Measurements from ENCODE around the gene TBX10.
A peak's percentile ranks its signal among the peaks of the same experiment; 100 is the strongest.
"Not testable (repeated sequence)": the region's sequence is repeated elsewhere in the genome, so short reads cannot be mapped to it uniquely, and the experiment has no call there.

Gene TBX10

DNA sequence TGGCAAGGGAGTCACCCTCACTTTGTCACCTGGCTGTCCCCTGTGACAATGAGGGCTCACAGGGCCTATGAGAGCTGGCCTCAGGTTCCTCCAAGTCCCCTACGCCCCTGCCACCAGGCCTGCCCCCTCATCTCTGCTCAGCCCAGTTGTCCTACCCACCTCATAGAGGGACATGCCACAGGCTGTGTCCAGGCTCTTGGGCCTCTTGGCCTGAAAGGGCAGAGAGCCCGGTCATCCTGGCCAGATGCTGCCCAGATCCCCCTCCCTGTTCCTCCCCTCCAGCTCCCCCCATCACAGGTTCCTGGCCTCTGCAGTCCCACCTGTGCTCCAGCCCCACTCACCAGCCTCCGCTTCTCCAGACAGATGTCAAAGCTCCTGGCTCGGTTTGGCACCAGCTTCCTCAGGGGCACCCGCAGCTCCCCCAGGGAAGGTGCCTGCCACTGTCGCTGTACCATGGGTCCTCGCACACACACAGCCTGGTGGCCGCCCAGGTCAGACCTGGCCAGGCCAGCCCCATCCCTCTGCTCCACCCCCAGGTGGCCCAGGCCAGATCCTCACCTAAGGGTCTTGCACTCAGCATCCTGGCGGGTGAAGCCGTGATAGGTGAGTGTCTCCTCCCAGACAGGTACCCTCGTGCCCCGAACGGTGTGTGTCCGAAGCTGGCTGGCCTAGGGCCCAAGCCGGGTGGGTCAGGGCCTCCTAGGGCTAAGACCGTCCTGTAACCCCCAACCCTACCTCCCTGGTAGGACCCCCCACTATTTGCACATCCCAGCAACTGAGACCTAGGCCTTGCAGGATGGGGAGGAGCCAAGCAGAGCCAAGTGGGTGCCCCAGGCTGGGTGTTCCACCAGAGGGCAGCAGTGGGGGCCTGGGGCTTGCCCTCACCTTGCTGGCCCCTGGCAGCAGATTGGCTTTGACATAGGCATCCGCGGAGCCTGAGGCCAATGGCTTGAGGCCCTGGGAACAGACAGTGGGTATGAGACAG is 24.5 kb downstream of the TBX10 start:
- no peak for DNase-seq

DNA sequence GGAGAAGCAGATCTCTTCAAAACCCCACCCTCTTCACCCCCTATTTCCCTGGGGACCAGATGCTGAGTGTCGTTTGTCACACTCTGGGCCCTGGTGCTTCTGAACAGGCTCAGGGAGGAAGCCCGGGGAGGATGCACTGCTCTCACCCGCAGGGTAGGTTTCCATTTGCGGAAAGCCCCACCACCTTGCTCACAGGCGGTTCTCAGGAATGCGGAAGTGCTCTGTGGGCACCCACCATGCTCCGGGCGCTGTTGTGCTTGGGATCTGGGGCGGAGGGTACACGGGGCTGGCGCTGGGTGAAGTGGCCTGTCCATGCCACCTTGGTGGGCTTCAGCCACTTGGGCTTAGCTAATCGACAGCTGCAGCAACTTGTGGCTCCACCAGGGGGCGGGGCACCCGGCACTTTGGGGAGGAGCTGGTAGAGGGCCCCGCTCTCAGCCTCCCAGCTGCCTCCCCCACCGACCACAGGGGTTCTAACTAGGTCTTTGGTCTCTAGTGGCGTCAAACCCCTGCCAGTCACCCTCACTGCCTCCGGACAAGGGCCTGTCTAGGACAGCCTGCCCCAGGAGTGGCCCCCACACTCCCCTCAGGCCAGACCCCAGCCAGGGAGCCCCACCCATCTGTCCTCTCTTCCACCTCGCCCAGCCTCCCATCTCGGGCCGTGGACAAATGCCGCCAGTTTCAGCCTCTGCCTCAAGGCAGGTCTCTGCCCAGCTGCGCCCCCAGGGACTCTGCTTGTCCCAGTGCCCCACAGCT is 25.4 kb downstream of the TBX10 start:
- no peak for DNase-seq

DNA sequence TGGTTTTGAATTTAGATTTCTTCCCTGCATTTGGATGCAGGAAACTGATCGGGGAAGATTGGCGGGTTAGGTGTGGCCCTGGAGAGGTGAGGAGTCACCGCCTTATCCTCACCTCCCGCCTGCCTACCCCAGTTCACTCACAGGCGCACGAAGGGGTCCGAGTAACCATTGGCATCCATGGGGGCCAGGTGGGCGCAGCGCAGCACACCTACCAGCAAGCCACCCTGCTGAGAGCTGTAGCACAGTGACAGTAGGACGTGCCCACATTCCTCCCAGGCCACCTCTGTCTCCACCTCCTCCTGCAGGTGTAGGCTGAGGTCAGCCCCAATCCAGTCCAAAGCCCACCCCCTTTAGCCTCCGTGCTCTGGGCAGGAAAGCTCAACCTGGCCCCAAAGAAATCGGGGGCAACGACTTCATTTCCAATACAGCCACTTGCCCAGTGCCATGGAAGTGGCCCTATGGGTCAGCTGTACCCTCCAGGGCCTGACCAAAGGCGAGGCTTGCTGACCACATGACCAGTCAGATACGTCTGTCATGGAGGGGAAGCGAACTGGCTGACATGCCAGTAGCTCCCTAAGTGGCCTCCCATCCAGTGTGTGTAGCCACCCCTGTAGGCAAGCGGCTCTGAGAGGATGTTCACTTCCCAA is 26.1 kb downstream of the TBX10 start:
- no peak for DNase-seq

DNA sequence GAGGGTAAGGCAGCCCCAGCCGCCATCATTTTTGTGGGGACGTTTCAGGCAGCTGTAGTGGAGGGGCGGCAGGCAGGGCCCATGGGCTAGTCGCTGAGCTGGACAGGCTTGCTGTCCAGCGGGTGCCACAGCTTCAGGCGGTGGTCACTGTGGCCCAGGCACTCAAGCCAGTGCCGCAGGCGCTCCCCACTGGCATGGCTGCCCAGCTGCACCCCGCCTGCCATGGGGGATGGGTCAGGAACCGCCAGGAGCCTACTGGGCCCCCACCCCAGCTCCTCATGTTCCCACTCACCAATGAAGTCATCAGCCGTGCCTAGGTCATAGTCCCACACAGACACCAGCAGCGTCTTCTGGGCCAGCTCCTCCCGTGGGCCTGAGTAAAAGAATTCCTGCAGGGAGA is 26.8 kb downstream of the TBX10 start:
- no peak for DNase-seq

DNA sequence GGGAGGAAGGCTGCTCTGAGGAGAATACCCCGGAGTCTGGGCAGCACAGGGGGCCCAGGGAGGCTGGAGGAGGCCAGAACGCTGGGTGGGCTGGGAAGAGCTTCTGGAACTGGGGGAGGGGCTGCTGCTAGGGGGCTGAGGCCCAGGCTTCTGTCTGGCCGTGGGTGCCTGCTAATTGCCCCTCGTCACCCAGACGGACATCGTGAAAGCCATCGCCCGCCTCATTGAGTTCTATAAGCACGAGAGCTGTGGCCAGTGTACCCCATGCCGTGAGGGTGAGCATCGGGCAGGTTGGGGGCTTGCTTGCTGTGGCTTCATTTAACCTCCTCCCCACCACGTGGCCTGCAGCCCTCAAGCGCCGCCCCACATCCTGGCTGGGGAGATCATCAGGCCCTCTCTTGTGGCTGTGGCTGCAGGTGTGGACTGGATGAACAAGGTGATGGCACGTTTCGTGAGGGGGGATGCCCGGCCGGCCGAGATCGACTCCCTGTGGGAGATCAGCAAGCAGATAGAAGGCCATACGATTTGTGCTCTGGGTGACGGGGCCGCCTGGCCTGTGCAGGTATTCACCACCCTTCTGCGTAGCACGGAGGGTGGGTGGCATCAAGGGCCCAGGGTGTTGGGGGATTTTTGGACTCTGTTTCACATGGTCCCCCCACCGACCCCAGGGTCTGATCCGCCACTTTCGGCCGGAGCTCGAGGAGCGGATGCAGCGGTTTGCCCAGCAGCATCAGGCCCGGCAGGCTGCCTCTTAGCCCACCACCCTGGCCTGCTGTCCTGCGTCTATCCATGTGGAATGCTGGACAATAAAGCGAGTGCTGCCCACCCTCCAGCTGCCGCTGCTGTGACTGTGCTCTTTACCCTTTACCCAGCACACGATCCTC is 27.6 kb downstream of the TBX10 start:
- DNase-seq: no peak

DNA sequence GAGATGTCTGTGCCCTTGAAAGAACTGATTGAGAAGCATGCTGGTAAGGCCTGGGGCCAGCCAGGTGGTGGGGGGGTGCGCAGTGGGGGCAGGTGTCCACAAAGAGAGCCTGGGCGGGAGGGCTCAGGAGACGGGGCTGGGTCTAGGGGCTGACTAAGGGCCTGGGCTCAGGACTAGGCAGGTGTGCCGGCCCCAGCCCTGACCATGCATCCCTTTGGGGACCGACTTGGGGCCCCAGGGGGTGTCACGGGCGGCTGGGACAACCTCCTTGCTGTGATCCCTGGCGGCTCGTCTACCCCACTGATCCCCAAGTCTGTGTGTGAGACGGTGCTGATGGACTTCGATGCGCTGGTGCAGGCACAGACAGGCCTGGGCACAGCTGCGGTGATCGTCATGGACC is 28.4 kb downstream of the TBX10 start:
- no peak for DNase-seq

DNA sequence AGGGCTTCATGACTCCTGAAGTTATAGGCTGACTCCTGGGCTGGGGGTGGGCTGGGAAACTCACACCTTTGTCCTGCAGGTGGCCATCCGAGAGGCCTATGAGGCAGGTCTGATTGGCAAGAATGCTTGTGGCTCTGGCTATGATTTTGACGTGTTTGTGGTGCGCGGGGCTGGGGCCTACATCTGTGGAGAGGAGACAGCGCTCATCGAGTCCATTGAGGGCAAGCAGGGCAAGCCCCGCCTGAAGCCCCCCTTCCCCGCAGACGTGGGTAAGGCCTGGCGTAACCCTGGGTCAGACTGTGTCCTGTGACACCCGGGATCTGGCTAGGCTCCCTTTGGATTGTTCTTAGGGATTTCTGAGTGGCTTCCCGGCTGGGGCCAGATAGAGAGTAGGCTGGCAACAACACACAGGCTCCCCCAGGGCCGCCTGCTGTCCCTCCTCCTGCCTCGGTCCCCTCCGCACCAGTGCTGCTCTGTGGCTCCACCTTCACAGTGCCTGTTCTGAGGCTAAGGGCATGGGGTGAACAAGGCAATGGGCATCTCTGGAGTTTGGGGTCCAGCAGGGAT is 29.2 kb downstream of the TBX10 start:
- no peak for DNase-seq

DNA sequence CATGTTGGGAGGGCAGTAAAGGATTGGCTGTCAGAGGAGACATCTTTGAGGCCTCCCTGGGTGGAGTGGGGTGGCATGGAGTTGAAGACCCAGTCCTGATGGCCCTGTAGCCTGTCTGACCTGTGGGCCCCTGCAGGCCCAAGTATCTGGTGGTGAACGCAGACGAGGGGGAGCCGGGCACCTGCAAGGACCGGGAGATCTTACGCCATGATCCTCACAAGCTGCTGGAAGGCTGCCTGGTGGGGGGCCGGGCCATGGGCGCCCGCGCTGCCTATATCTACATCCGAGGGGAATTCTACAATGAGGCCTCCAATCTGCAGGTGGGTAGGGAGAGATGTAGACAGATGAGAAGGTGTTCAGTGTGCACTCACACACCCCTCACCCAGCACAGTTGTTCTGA is 30.2 kb downstream of the TBX10 start:
- no peak for DNase-seq

DNA sequence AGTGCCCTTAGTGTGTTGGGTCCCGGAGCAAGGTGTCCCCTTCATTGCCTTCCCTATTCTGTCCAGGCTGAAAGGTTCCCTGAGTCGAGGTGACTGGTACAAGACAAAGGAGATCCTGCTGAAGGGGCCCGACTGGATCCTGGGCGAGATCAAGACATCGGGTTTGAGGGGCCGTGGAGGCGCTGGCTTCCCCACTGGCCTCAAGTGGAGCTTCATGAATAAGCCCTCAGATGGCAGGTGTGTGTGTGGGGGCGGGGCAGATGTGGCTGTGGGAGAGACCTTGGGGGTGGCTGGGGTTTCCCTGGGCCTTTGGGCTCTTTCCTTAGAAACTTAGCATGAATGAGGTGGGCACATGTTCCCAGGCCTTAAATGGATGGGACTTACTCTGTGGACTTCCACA is 31.1 kb downstream of the TBX10 start:
- no peak for DNase-seq

DNA sequence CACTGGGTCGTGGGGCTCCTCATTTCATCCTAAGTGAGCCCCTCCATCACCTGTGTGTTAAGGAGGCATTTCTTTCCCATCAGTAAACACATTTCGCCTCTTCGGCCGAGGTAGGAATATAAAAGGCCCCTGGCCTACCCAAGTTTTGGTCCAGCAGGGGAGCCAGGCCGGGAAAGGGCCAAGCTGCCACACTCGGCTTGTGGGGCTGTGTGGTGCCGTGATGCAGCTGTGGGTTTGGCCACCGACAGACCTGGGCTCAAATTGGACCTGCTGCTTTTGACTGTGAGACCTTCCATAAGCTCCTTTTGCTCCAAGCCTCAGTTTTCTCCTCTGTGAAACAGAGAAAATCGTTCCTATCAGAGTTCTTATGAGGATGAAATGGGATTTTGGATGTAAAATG is 32.1 kb downstream of the TBX10 start:
- DNase-seq: no peak

DNA sequence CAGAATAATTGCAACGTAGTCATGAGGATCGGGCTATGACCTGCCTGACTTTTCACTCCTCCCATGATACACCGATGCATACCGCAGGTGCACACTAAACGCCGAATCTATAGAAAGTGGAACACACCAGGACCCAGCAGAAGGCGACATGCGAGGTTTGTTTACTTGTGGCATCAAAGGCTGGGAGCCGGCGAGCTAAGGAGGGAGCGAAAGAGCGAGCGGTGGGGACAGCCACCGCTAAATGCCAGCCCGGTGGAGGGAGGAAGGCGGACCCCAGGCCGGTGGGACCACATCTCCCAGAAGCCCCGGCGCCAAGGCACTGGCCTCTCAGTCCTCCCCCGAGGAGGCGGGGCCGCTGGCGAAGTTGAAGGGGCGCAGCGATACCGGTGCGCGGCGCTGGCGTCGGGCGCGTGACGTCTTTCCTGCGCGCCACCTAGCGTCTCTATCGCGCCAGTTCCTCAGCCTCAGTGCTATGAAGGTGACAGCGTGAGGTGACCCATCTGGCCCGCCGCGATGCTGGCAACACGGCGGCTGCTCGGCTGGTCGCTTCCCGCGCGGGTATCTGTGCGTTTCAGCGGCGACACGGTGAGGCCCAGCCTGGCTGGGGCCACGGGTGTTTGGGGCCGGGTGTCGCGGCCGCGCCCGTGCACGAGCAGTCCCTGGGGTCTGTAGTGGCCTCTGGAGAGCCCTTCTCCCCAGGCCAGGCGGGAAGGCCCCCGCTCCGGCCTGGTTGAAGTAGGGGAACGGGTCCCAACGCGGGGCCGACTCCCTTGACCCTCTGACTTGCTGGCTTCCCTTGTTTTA is 32.9 kb downstream of the TBX10 start, which contains the start of gene NDUFV1:
Gene NDUFV1 (plus strand): TSS at position 445 of the 804 bp plus-strand sequence. CDS start 69 bp downstream, at position 514.
- DNase-seq: peak; percentile 78

DNA sequence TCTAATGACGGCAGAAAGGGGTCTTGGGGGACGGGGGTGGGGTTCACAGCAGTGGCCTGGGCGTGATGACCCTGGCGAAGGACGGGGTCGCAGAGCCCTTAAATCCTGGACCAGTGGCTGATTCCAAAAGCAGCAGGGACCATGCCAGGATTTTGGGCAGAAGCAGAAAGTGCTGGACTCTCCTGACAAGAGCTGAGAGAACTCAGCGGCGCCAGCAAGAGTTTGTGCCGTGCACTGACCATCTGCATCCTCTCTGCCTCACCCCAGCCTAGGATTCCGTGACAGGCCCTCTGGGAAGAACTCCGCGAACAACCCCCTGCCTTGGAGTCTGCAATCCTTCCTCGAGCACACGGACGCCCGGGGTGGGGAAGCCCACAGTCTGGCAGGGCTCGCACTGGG is 33.5 kb downstream of the TBX10 start:
- no peak for DNase-seq

DNA sequence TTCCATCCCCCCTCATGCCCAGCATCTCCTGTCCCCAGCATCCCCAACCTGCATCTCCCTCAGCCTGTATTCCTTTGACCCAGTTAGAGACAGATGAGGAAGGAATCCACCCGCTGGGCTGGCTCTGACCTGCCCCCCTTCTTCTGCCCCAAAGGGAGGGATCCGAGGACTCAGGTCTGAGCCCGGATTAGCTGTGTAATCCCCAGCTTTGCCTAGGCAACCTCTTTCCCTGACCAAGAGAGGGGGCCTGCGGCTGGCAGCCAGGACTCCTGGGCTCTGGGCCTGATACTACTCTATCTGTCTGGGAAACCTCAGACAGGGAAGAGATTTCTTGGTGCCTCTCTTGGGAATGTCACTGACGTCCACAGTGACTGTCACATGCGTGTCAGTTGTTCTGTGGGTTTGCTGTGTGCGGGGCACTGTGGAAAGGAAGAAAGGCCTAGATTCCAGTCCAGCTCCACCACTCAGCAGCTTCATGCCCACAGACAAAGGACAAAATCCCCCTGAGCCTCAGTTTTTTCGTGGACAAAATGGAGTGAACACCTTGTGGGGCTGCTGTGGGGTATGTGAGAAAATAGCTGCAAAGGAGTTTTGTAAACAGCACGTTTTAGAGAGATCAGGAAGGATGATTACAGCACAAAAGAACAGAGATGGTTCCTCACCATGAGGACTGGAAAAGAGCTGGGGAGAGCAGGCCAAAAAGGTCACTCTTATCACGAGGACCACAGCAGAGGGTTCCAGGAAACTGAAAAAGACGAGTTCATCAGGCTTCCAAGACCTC is 34.1 kb downstream of the TBX10 start:
- DNase-seq: no peak

DNA sequence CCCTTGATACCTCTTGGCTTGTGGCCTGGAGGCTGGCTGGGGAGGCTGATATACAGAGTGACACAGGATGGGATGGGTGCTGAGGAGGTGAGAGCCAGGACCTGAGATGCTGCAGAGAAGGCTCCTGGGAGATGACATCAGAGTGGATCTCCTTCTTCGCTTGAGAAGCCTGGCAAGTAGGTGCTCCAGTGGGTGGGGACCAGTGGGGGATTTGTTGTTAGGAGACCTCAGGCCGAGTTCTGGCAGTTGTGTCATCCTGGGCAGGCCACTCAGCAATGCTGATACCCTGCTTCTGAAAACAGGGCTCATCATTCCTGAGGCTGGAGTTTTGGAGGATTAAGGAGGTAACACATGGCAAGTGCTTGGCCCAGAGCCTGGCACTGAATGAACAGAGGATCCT is 34.7 kb downstream of the TBX10 start:
- DNase-seq: no peak

DNA sequence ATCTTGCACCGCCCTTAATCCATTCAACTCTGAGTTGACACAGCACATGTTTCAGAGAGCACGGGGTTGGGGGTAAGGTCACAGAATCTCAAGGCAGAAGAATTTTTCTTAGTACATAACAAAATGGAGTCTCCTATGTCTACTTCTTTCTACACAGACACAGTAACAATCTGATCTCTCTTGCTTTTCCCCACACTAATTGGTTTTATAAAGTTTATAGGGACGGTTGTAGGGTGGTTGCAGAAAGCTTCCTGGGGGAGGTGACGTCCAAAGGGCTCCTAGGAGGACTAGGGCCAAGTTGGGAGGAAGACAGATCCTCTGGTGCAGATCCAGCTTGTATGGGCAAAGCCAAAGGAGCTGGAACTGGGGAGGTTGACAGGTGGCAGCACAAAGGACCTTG is 35.4 kb downstream of the TBX10 start:
- not testable (repeated sequence) for DNase-seq

DNA sequence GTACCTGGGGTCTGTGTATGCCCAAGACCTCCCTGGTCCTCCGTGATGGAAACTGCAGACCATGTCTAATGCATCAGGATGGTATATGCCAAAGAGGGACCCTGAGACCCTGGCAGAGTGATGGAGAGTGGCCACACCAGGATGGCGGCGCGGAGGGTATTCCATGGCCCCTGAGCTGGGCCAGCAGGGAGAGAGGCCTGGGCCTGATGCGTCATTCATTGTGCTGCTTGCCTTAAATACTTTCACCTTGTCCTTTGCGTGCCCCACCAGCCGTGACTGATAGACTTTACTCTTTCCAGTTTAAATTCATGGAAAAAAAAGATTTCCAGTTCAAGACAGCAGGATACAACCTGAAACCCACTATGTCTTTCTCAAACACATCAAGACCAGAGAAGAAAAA is 38.5 kb downstream of the TBX10 start:
- no peak for DNase-seq

DNA sequence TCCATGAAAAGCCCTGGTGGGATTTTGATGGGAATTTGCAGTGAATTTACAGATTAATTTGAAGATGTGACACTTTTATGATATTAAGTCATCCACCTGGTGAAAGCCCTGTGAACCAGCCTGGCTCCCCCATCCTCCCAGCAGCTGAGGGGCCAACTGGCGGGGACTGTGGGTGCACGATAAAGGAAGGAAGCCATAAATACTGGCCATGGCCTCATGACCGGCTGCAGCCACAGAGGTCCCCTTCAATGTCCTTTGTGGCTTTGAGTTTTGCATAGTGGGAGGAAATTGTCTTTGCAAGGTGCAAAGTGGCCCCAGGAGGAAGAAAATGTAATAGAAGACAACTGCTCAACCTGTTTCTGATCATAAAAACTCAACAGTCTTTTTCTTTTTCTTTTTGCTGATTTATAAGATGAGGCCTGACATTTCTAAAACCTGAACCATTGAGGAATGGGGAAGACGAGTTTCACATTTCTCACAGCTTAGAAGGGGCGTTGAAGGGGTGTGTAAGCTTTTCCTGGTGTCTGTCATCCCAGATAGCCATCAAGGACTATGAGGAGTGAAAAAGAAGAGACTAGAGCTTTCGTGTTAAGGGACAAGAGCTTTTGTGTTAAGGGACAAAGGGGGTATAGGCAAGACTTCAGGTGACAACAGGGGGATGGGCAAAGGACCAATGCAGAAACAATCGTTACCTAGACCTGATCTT is 39.1 kb downstream of the TBX10 start:
- no peak for DNase-seq

DNA sequence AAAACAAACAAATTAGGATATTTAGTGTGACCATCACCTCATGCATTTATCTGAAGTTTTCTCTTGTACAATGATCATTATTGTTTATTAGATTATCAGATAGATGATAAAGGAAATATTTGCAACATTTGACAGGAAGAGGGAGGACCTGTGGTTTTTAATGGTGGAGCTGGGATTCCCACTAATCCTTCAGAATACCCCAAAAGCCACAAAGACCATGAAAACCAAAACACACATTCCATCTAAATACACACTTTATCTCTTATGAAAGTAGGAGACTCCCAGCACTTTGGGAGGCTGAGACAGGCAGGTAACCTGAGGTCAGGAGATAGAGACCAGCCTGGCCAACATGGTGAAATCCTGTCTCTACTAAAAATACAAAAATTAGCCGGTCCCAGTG is 40.4 kb downstream of the TBX10 start:
- no peak for DNase-seq

DNA sequence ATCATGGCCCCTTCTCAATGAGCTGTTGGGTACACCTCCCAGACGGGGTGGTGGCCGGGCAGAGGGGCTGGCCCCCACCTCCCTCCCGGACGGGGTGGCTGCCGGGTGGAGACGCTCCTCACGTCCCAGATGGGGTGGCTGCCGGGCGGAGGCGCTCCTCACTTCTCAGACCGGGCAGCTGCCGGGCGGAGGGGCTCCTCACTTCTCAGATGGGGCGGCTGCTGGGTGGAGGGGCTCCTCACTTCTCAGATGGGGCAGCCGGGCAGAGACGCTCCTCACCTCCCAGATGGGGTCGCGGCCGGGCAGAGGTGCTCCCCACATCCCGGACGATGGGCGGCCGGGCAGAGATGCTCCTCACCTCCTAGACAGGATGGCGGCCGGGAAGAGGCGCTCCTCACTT is 41.6 kb downstream of the TBX10 start:
- DNase-seq: not testable (repeated sequence)

DNA sequence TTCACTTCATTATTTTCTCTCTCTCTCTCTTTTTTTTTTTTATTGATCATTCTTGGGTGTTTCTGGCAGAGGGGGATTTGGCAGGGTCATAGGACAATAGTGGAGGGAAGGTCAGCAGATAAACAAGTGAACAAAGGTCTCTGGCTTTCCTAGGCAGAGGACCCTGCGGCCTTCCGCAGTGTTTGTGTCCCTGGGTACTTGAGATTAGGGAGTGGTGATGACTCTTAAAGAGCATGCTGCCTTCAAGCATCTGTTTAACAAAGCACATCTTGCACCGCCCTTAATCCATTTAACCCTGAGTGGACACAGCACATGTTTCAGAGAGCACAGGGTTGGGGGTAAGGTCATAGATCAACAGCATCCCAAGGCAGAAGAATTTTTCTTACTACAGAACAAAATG is 42.1 kb downstream of the TBX10 start:
- not testable (repeated sequence) for DNase-seq

Measured in NCI-H187 treated with DMSO at 0.1 percent for 48 hours (cell line).